ENCODE results near the gene COPS2. TPM values are rescaled to one million over a fixed set of nuclear protein-coding genes. Genes with fewer than 3 reads are reported as not detected.
"Not testable (repeated sequence)": the region's sequence is repeated elsewhere in the genome, so short reads cannot be mapped to it uniquely, and the experiment has no call there.

Gene COPS2
- total RNA-seq, 2 donors from 2014 or later = 95.8 to 107 TPM

GRCh38 chr15:49083401-49084284 lies 71.8 kb downstream of the COPS2 start:
- H3K9me3 ChIP-seq (ENCODE audit: control insufficient read depth, low read length, poor library complexity, severe bottlenecking) = no peaks in the 10 kb centered on the region
- peaks cover 2% of the 10 kb centered on the region for H3K27me3 Mint-ChIP-seq
- H3K36me3 Mint-ChIP-seq (ENCODE audit: low read depth) = no peaks in the 10 kb centered on the region
- no peak overlapping the region for H3K4me3 Mint-ChIP-seq
- ATAC-seq (no peak), DNase-seq (no peak)
- H3K27ac Mint-ChIP-seq = no peak overlapping the region
- H3K4me1 Mint-ChIP-seq = no peaks in the 10 kb centered on the region

- ATAC-seq (no peak), DNase-seq (no peak)
- H3K27me3 Mint-ChIP-seq = peaks cover 7% of the 10 kb centered on the region
Observed at GRCh38 chr15:49082960-49083359, 72.4 kb downstream of the COPS2 start.

GRCh38 chr15:49079340-49080039 lies 75.9 kb downstream of the COPS2 start:
- DNase-seq = no peak
- Mint-ChIP-seq H3K4me1 (no peaks in the 10 kb centered on the region), H3K4me3 (no peak overlapping the region), H3K36me3 (ENCODE audit: low read depth) (peaks cover 2% of the 10 kb centered on the region), H3K27ac (no peak overlapping the region), H3K27me3 (peaks cover 7% of the 10 kb centered on the region)
- no peaks in the 10 kb centered on the region for H3K9me3 ChIP-seq (ENCODE audit: control insufficient read depth, low read length, poor library complexity, severe bottlenecking)
- no peak for ATAC-seq

More at GRCh38 chr15:49082960-49083359, 72.4 kb downstream of the COPS2 start:
- Mint-ChIP-seq H3K27ac (no peak overlapping the region), H3K36me3 (ENCODE audit: low read depth) (peaks cover 2% of the 10 kb centered on the region), H3K4me3 (no peak overlapping the region), H3K4me1 (no peaks in the 10 kb centered on the region)
- H3K9me3 ChIP-seq (ENCODE audit: control insufficient read depth, low read length, poor library complexity, severe bottlenecking) = no peaks in the 10 kb centered on the region

GRCh38 chr15:49075881-49076280 lies 79.5 kb downstream of the COPS2 start:
- no peak for ATAC-seq
- no peaks in the 10 kb centered on the region for H3K4me1 Mint-ChIP-seq
- H3K9me3 ChIP-seq (ENCODE audit: control insufficient read depth, low read length, poor library complexity, severe bottlenecking) = no peaks in the 10 kb centered on the region
- H3K27ac Mint-ChIP-seq = no peak overlapping the region
- H3K27me3 Mint-ChIP-seq = peaks cover 12% of the 10 kb centered on the region
- peaks cover 2% of the 10 kb centered on the region for H3K36me3 Mint-ChIP-seq (ENCODE audit: low read depth)
- DNase-seq = no peak
- no peak overlapping the region for H3K4me3 Mint-ChIP-seq

- peaks cover 22% of the 10 kb centered on the region for H3K27me3 Mint-ChIP-seq
- ATAC-seq; H3K36me3 Mint-ChIP-seq (ENCODE audit: low read depth); H3K4me1 Mint-ChIP-seq; H3K27ac Mint-ChIP-seq; H3K4me3 Mint-ChIP-seq; DNase-seq; H3K9me3 ChIP-seq (ENCODE audit: control insufficient read depth, low read length, poor library complexity, severe bottlenecking): not testable (repeated sequence)
Observed at GRCh38 chr15:49074589-49075287, 80.7 kb downstream of the COPS2 start.

Other genes with a start within 250 kb of the COPS2 start
- gene SHC4, start 191.7 kb downstream of the COPS2 start, total RNA-seq = under 1 TPM in 1 of 2 donors, not detected in 1; 0.12 TPM
- gene SECISBP2L, start 109.2 kb downstream of the COPS2 start, total RNA-seq = 10 to 100 TPM; 49.4 to 56.8 TPM
- gene GALK2, start 14.6 kb upstream of the COPS2 start, total RNA-seq = 10 to 100 TPM; 23.3 to 25.2 TPM